ENCODE data around the gene FSD2.

- TF ChIP-seq CTCF (IDR thresholded peaks at IDR 0.05 in 8 of 11, conservative IDR thresholded peaks at IDR 0.05 in 3 of 11) (no peak), POLR2A (IDR thresholded peaks at IDR 0.05) (no peak)
These were observed 40.8 kb upstream of the FSD2 start for GRCh38 chr15:82846621-82847020.
